Prostate gland (tissue), 2 donors: ENCODE measurements around the gene GALNT16. TPM values are rescaled to one million over a fixed set of nuclear protein-coding genes. Genes with fewer than 3 reads are reported as not detected.

Source experiments
- DNase-seq: peaks from one replicate; pipeline ENCODE4 v3.0.0-alpha.2; 2019; ENCODE audit warnings: low spot score
- H3K27ac ChIP-seq, 2 donors: fragments of 200-600 bp; sonication (generic); 2 replicates each; pipeline ENCODE4 v1.5.1; 2017 to 2019
- H3K27me3 ChIP-seq: fragments of 200-600 bp; sonication (generic); replicated peaks from 2 replicates; pipeline ENCODE4 v1.5.1; 2019; ENCODE audit not compliant: insufficient read depth
- H3K36me3 ChIP-seq, 2 donors: fragments of 200-600 bp; sonication (generic); 1 replicate in 1 of 2; 2 replicates in 1 of 2; pipeline versions ENCODE4 v1.5.1 to v1.8.1; 2017 to 2019
- H3K4me1 ChIP-seq: fragments of 200-600 bp; sonication (generic); replicated peaks from 2 replicates; pipeline ENCODE4 v1.5.1; 2019
- H3K4me3 ChIP-seq, 2 donors: fragments of 200-600 bp; sonication (generic); 2 replicates each; pipeline ENCODE4 v1.5.1; 2017 to 2019
- H3K9me3 ChIP-seq: fragments of 200-600 bp; sonication (generic); 2 replicates; pipeline ENCODE4 v1.5.1; 2017
- CTCF ChIP-seq, 4 experiments: fragments of 200-600 bp in 2 of 4; fragments of 450-650 bp in 2 of 4; sonication (generic) in 2 of 4; IDR thresholded peaks; 1 replicate in 3 of 4; 2 replicates in 1 of 4; pipeline ENCODE4 v1.5.1; 2016 to 2019; ENCODE audit warnings: antibody characterized with exemption in 4 of 4, mild to moderate bottlenecking in 2 of 4, moderate library complexity in 2 of 4
- POLR2A ChIP-seq: fragments of 450-650 bp; IDR thresholded peaks from one replicate; pipeline ENCODE4 v1.6.1; 2016; ENCODE audit warnings: antibody characterized with exemption, mild to moderate bottlenecking
- POLR2AphosphoS5 ChIP-seq: sonication (generic); formaldehyde crosslinking; IDR thresholded peaks from one replicate; pipeline ENCODE4 v1.6.1; 2017; ENCODE audit warnings: antibody characterized with exemption
- WGBS: methylation state at CpG from one replicate; pipeline ENCODE4 v1.1.5; 2018; 5-methylcytosine and 5-hydroxymethylcytosine counted together
- intact Hi-C: fragments of 100-400 bp; cut with DNase I; formaldehyde crosslinking; loops from one replicate; pipeline ENCODE4 v1.14.2; 2022
- total RNA-seq, 2 donors: library from RNA; depleted of rRNA; stranded (reverse); fragments of >200 nt; gene quantifications; one replicate each; pipeline ENCODE4 v1.1.0, GENCODE V29; 2016

The GALNT16 gene
- total RNA-seq, 2 donors from 2014 or later, result 2.0 to 6.9 TPM

GRCh38 chr14:69325646-69326265 lies 65.8 kb downstream of the GALNT16 start:
- Histone ChIP-seq H3K4me1 (no peaks in the 10 kb centered on the region), H3K27ac (no peak overlapping the region), H3K9me3 (no peaks in the 10 kb centered on the region), H3K36me3 (no peaks in the 10 kb centered on the region), H3K27me3 (no peaks in the 10 kb centered on the region), H3K4me3 (no peak overlapping the region)
- WGBS, result 93% methylated on average over 7 of the region's 7 CpGs
- intact Hi-C loops, result no loop called here
- TF ChIP-seq CTCF (IDR thresholded peaks at IDR 0.05) (no peak), POLR2A (no peak), POLR2AphosphoS5 (no peak)
- DNase-seq, result no peak

GRCh38 chr14:69326611-69327010 lies 66.7 kb downstream of the GALNT16 start:
- no peak overlapping the region for H3K27ac ChIP-seq
- H3K9me3 ChIP-seq, result no peaks in the 10 kb centered on the region
- intact Hi-C loops, result no loop called here
- no peak overlapping the region for H3K4me3 ChIP-seq
- H3K27me3 ChIP-seq, result no peaks in the 10 kb centered on the region
- TF ChIP-seq CTCF (IDR thresholded peaks at IDR 0.05), result no peak
- no peak for TF ChIP-seq POLR2AphosphoS5
- no peak for TF ChIP-seq POLR2A
- H3K4me1 ChIP-seq, result no peaks in the 10 kb centered on the region
- no peak for DNase-seq
- 80% methylated on average over 6 of the region's 6 CpGs for WGBS
- H3K36me3 ChIP-seq, result no peaks in the 10 kb centered on the region

GRCh38 chr14:69327507-69327906 lies 67.5 kb downstream of the GALNT16 start:
- intact Hi-C loops, result no loop called here
- Histone ChIP-seq H3K27me3 (no peaks in the 10 kb centered on the region), H3K36me3 (no peaks in the 10 kb centered on the region), H3K27ac (no peak overlapping the region), H3K4me3 (no peak overlapping the region), H3K4me1 (no peaks in the 10 kb centered on the region), H3K9me3 (no peaks in the 10 kb centered on the region)
- 76% methylated on average over 5 of the region's 5 CpGs for WGBS
- no peak for DNase-seq
- TF ChIP-seq POLR2AphosphoS5, result no peak
- no peak for TF ChIP-seq POLR2A
- no peak for TF ChIP-seq CTCF (IDR thresholded peaks at IDR 0.05)

- TF ChIP-seq CTCF (IDR thresholded peaks at IDR 0.05) (no peak), POLR2A (no peak), POLR2AphosphoS5 (no peak)
- Histone ChIP-seq H3K4me3 (no peak overlapping the region), H3K27me3 (no peaks in the 10 kb centered on the region), H3K27ac (no peak overlapping the region), H3K9me3 (no peaks in the 10 kb centered on the region), H3K36me3 (no peaks in the 10 kb centered on the region), H3K4me1 (no peaks in the 10 kb centered on the region)
- intact Hi-C loops, result no loop called here
- WGBS, result 92% methylated on average over 15 of the region's 15 CpGs
- no peak for DNase-seq
Observed at GRCh38 chr14:69328317-69328716, 68.4 kb downstream of the GALNT16 start.

GRCh38 chr14:69328765-69329164 lies 68.8 kb downstream of the GALNT16 start:
- H3K4me1 ChIP-seq, result no peaks in the 10 kb centered on the region
- H3K36me3 ChIP-seq, result no peaks in the 10 kb centered on the region
- no peaks in the 10 kb centered on the region for H3K27me3 ChIP-seq
- H3K9me3 ChIP-seq, result no peaks in the 10 kb centered on the region
- no peak for DNase-seq
- no peak overlapping the region for H3K27ac ChIP-seq
- no peak overlapping the region for H3K4me3 ChIP-seq
- TF ChIP-seq CTCF (IDR thresholded peaks at IDR 0.05), result no peak
- no peak for TF ChIP-seq POLR2A
- no peak for TF ChIP-seq POLR2AphosphoS5
- WGBS, result 90% methylated on average over 6 of the region's 6 CpGs
- intact Hi-C loops, result no loop called here
